Small intestine (tissue), 7 donors: ENCODE results near the gene METRNL. TPM values are rescaled to one million over a fixed set of nuclear protein-coding genes. Genes with fewer than 3 reads are reported as not detected.

Source experiments
- DNase-seq, 2 donors: peaks; one replicate each; pipeline versions ENCODE4 v3.0.0 to v3.0.0-alpha.2; 2013
- FAIRE-seq: peaks from 2 replicates; lab custom pipeline; 2012; peaks lifted over from hg19 to GRCh38; lab: Jason Lieb, UNC
- H3K27ac ChIP-seq, 3 donors: one replicate each; pipeline ENCODE4 v1.5.1; 2013; ENCODE audit warnings: low read length in 2 of 3, mild to moderate bottlenecking in 2 of 3, control low read depth in 1 of 3, inconsistent platforms in 1 of 3, low read depth in 1 of 3, moderate library complexity in 1 of 3
- H3K27me3 ChIP-seq, 3 donors: one replicate each; pipeline ENCODE4 v1.6.1; 2013; ENCODE audit warnings: low read length in 3 of 3, inconsistent platforms in 1 of 3; ENCODE audit not compliant: control insufficient read depth in 3 of 3, insufficient read depth in 3 of 3
- H3K36me3 ChIP-seq, 3 donors: one replicate each; pipeline ENCODE4 v1.6.1; 2013; ENCODE audit warnings: low read length in 3 of 3, inconsistent platforms in 1 of 3, low read depth in 1 of 3, mild to moderate bottlenecking in 1 of 3, moderate library complexity in 1 of 3; ENCODE audit not compliant: control insufficient read depth in 3 of 3, insufficient read depth in 2 of 3
- H3K4me1 ChIP-seq, 3 donors: one replicate each; pipeline ENCODE4 v1.6.1; 2013; ENCODE audit warnings: low read length in 2 of 3, inconsistent platforms in 1 of 3, low read depth in 1 of 3, mild to moderate bottlenecking in 1 of 3, moderate library complexity in 1 of 3; ENCODE audit not compliant: control insufficient read depth in 3 of 3, insufficient read depth in 2 of 3
- H3K4me3 ChIP-seq, 3 donors: one replicate each; pipeline ENCODE4 v1.5.1; 2013; ENCODE audit warnings: low read length in 3 of 3, control low read depth in 1 of 3, inconsistent platforms in 1 of 3, low read depth in 1 of 3, mild to moderate bottlenecking in 1 of 3, moderate library complexity in 1 of 3
- H3K9me3 ChIP-seq, 2 donors: one replicate each; pipeline ENCODE4 v1.6.1; 2013; ENCODE audit warnings: low read depth in 1 of 2, low read length in 1 of 2; ENCODE audit not compliant: control insufficient read depth in 2 of 2, insufficient read depth in 1 of 2
- WGBS, 3 donors: extraction: QIAGEN DNeasy Blood & Tissue Kit; methylation state at CpG; one replicate each; pipeline ENCODE4 v1.1.7; 2013; 5-methylcytosine and 5-hydroxymethylcytosine counted together
- polyA plus RNA-seq, 4 donors: library from polyadenylated mRNA; stranded (reverse) in 3 of 4; unstranded in 1 of 4; fragments of 200-250 nt in 3 of 4; fragments of 120-200 nt in 1 of 4; gene quantifications; one replicate each; pipeline versions ENCODE4 v1.2.1 to v1.2.3, GENCODE V29; 2013
- donor health status: healthy with polysubstance abuse.
- donor health status: control.
- donor health status: control.
- donor health status: Bipolar disorder and iron deficiency.
- donor health status: healthy.

The METRNL gene
- polyA plus RNA-seq, 4 donors = 64.4 to 119 (median 115) TPM

- no peak overlapping the region for H3K27ac ChIP-seq
- 91 to 94% (median 92%) methylated on average over 20 of the region's 20 CpGs for WGBS, 3 donors
- H3K36me3 ChIP-seq = no peaks in the 10 kb centered on the region
- FAIRE-seq (no peak), DNase-seq (no peak)
- no peaks in the 10 kb centered on the region for H3K4me1 ChIP-seq
- H3K4me3 ChIP-seq = no peak overlapping the region
- no peaks in the 10 kb centered on the region for H3K27me3 ChIP-seq
- no peaks in the 10 kb centered on the region for H3K9me3 ChIP-seq
Measured at GRCh38 chr17:83058266-83058798, 21.1 kb upstream of the METRNL start.

GRCh38 chr17:83061586-83061985, 17.8 kb upstream of the METRNL start:
- no peaks in the 10 kb centered on the region for H3K9me3 ChIP-seq
- DNase-seq (no peak), FAIRE-seq (no peak)
- no peak overlapping the region for H3K4me3 ChIP-seq
- H3K27ac ChIP-seq = no peak overlapping the region
- H3K4me1 ChIP-seq = no peaks in the 10 kb centered on the region
- H3K36me3 ChIP-seq = no peaks in the 10 kb centered on the region
- 82 to 88% (median 87%) methylated on average over 8 of the region's 8 CpGs for WGBS, 3 donors
- H3K27me3 ChIP-seq = no peaks in the 10 kb centered on the region

- H3K4me3 ChIP-seq = no peak overlapping the region
- no peaks in the 10 kb centered on the region for H3K9me3 ChIP-seq
- WGBS, 3 donors = 65 to 72% (median 71%) methylated on average over 22 to 24 of the region's 24 CpGs
- H3K4me1 ChIP-seq = no peaks in the 10 kb centered on the region
- no peaks in the 10 kb centered on the region for H3K36me3 ChIP-seq
- DNase-seq = no peak
- no peaks in the 10 kb centered on the region for H3K27me3 ChIP-seq
- H3K27ac ChIP-seq = no peak overlapping the region
- FAIRE-seq = no peak
Measured at GRCh38 chr17:83062011-83062817, 17.2 kb upstream of the METRNL start.

DNA sequence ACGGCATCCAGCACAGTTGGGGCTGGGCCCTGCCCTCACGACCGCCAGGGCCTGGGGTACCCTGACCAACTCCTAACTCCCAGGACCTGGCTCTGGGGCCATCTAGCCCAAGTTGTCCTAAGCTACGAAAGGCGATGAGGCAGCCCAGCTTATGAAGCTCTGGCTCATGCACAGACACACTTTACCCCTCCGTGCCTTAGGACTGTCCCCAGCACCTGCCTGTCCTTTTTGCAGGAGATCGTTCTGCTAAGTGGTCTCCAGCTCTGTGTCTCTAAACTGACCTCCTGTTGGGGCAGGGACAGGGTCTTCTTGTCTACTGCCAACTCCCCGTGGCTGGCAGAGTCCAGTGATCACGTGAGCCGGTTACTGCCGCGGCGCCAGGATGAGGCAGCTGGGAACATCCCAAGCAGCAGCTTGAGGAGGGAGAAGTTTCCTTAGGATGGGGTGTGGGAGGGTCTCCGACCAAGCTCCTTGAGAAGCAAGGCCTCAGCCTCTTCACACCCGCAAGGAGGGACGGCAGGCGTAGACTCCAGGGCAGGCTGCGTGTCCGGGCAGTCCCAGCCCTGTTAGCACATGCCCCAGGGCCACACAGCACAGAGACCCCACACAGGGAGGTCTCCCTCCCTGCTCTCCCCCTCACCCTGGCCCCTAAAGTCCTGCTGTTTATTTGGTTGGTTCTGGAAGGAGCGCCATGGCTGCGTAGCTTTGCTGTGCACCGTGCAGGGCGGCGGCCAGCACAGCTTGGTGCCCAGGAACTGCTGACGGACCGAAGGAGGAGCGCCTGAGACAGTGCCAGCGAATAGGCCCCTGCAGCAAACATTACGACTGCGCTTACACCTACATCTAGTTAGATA, 16.4 kb upstream of the METRNL start:
- FAIRE-seq = no peak

DNA sequence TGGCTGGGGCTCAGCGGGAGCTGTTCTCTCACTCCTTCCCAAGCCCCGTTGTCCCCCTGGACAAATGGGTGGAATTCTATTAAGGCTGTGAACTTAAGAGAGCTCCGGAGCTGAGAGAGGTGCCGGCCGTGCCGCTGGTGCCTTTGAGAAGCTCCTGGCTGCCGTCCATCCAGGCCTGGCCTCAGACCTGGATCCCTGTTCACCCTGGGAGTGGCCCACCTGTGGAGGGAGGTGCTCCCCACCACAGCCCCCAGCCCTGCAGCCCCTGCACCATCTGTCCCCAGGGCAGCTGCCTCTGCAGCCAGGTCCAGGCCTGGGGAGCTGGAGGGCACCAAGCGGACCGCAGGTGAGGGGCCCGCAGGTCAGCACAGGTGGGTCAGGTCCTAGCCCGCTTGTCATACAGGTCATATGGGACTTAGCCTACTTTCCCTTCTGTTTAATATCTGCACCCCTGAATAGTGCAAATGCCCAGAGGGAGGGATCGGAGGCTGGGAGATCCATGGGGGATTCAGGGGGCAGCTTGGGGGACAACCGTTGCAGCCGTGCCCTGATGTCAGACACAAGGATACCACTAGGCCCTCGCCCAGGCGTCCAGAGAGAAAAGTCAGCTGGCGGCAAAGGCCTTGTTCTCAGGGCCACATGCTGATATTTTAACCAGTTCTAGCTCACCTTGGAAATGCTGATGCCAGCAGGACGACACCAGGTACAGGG, 15.2 kb upstream of the METRNL start:
- H3K36me3 ChIP-seq = no peaks in the 10 kb centered on the region
- no peak overlapping the region for H3K4me3 ChIP-seq
- H3K4me1 ChIP-seq = no peaks in the 10 kb centered on the region
- no peaks in the 10 kb centered on the region for H3K9me3 ChIP-seq
- WGBS, 3 donors = 85 to 91% (median 85%) methylated on average over 18 of the region's 18 CpGs
- FAIRE-seq (no peak), DNase-seq (no peak)
- no peaks in the 10 kb centered on the region for H3K27me3 ChIP-seq
- H3K27ac ChIP-seq = no peak overlapping the region

More for the DNA sequence above, 16.4 kb upstream of the METRNL start:
- no peaks in the 10 kb centered on the region for H3K9me3 ChIP-seq
- 79 to 90% (median 87%) methylated on average over 30 of the region's 30 CpGs for WGBS, 3 donors
- no peak overlapping the region for H3K4me3 ChIP-seq
- no peaks in the 10 kb centered on the region for H3K4me1 ChIP-seq
- no peak for DNase-seq
- H3K27me3 ChIP-seq = no peaks in the 10 kb centered on the region
- no peaks in the 10 kb centered on the region for H3K36me3 ChIP-seq
- H3K27ac ChIP-seq = no peak overlapping the region

DNA sequence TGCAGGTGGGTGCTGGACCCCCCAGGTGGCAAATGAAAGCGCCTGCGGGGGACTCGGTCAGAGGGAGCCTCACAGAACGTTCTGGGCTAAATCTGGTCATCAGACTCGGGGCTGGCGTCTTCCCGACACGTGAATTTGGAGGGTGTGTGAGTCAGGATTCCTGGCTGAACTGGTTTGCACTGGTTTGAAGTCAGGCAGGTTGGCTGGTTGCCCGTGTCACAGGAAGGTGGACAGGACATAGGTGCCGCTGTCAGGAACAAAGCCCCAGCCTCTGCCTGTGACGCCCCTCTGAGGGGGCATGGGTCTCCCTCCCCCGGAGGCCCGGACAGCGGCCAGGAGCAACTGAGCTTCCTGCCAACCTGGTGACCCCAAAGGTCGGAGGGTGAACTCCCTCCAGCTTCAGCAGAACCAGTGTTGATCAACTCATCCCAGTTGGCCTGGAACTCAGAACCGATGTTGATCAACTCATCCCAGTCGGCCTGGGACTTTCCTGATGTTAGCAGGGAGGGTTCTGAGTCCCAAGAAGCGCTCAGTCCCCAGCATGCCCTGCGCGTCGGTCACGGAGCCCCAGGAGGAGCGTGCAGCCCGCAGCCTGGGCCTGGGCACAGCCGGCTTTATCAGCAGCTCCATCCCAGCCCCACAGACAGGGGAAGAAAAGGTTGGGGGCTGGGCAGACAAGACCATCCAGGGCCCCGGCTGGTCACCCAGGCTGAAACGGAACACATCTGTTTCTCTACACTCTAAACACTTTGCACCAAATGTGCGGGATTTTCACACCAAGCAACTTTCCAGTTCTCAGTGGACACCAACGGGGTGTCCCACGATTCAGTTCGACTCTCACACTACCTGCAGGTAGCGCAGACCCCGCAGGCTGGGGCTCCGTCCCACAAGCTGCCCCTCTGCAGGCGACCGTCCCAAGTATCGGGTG, 14.4 kb upstream of the METRNL start:
- no peaks in the 10 kb centered on the region for H3K4me1 ChIP-seq
- DNase-seq (peak in 1 of 2 donors; percentile 55), FAIRE-seq (no peak)
- no peaks in the 10 kb centered on the region for H3K9me3 ChIP-seq
- no peaks in the 10 kb centered on the region for H3K36me3 ChIP-seq
- WGBS, 3 donors = 67 to 82% (median 76%) methylated on average over 37 of the region's 37 CpGs
- no peak overlapping the region for H3K27ac ChIP-seq
- H3K27me3 ChIP-seq = no peaks in the 10 kb centered on the region
- H3K4me3 ChIP-seq = no peak overlapping the region

DNA sequence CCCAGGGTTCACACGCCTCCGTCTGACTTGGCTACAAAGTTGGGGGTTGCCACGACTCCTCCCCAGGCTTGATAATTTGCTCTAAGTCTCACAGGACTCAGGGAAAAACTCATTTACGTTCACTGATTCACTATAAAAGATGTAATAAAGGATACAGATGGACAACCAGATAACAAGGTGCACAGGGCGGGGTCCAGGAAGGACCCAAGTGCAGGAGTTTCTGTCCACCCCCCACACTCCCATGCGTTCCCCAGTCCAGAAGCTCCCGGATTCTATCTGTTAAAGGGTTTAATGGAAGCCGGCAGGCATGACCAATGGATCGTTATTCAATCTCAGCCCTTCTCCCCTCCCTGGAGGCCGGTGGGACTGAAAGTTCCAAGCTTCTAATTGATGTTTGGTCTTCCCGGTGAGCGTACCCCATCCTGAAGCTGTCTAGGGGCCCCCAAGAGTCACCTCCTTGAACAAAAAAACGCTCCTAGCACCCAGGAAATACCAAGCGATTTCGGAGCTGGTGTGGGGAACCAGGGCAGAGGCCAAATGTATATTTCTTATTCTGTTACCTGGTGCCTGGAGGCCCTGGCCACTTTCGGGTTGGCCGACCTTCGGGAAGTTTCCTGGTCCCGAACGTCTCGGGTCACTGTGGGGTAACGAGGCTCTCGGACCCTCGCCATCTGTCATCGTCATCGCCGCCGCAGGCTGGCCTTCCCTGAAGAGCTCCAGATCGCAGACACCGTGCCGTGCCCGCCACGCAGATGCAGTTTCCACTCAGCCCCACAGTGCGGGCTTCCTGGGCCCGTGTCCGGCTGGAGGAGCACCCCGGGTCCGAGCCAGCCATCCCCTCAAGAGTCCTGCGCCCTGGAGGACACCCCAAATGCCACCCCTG, 13.5 kb upstream of the METRNL start:
- WGBS, 3 donors = 86 to 91% (median 88%) methylated on average over 39 of the region's 39 CpGs
- Histone ChIP-seq H3K4me1 (no peaks in the 10 kb centered on the region), H3K27me3 (no peaks in the 10 kb centered on the region), H3K36me3 (no peaks in the 10 kb centered on the region), H3K27ac (no peak overlapping the region), H3K4me3 (no peak overlapping the region), H3K9me3 (no peaks in the 10 kb centered on the region)
- no peak for FAIRE-seq
- no peak for DNase-seq
